ENCODE data around the gene HOXA9. TPM values are rescaled to one million over a fixed set of nuclear protein-coding genes. Genes with fewer than 3 reads are reported as not detected.

The HOXA9 gene
- total and polyA plus RNA-seq, 2 experiments from 2014 or later, result not detected

DNA sequence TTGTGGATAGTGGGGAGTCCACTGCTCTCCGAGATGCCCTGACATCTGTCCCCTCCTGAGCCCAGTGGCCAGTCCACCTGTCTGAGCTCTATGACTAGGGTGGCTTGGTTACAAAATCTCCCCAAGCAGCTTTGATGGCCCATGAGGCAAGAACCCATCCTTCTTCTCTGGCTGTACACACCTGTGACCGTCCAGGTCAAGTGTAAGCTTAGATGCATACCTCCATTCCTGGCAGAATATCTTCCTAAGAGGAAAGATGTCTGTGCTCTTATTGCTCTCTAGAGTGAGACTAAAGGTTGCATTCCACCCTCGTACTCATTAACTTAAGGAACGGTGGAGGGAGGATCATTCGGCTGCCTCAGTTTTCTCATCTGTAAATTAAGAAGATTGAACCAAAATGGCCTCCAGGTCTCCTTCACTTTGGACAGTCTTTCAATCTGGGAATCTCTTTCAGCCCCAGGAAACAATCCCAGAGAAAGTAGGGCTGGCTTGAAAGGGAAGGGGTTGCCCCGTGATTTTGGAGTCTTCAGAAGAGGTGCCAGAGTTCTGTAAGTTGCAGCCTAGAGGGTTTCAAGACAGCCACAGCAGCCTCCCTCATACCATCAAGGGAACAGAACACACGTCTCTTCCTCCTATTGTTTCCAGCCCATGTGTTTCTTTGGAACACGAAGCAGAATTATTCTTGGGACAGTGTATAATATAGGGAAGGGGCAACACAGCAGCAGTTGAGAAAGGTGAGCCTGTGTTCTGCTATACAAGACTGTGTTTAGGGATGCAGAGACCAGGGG is 40.2 kb downstream of the HOXA9 start:
- TF ChIP-seq, protein P1, sequence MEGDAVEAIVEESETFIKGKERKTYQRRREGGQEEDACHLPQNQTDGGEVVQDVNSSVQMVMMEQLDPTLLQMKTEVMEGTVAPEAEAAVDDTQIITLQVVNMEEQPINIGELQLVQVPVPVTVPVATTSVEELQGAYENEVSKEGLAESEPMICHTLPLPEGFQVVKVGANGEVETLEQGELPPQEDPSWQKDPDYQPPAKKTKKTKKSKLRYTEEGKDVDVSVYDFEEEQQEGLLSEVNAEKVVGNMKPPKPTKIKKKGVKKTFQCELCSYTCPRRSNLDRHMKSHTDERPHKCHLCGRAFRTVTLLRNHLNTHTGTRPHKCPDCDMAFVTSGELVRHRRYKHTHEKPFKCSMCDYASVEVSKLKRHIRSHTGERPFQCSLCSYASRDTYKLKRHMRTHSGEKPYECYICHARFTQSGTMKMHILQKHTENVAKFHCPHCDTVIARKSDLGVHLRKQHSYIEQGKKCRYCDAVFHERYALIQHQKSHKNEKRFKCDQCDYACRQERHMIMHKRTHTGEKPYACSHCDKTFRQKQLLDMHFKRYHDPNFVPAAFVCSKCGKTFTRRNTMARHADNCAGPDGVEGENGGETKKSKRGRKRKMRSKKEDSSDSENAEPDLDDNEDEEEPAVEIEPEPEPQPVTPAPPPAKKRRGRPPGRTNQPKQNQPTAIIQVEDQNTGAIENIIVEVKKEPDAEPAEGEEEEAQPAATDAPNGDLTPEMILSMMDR (IDR thresholded peaks at IDR 0.05; ENCODE audit: low read depth, low read length), result no peak
- H3K9me3 ChIP-seq (ENCODE audit: low read depth), result no peaks in the 10 kb centered on the region
- no peaks in the 10 kb centered on the region for H3K36me3 ChIP-seq
- DNase-seq (ENCODE audit: low read depth in 1 of 2, low spot score in 1 of 2), result no peak
- peaks cover 100% of the 10 kb centered on the region for H3K27me3 ChIP-seq
- no peak overlapping the region for H3K4me3 ChIP-seq
- H3K27ac ChIP-seq, result no peak overlapping the region
- H3K4me1 ChIP-seq (ENCODE audit: low read depth), result no peaks in the 10 kb centered on the region

DNA sequence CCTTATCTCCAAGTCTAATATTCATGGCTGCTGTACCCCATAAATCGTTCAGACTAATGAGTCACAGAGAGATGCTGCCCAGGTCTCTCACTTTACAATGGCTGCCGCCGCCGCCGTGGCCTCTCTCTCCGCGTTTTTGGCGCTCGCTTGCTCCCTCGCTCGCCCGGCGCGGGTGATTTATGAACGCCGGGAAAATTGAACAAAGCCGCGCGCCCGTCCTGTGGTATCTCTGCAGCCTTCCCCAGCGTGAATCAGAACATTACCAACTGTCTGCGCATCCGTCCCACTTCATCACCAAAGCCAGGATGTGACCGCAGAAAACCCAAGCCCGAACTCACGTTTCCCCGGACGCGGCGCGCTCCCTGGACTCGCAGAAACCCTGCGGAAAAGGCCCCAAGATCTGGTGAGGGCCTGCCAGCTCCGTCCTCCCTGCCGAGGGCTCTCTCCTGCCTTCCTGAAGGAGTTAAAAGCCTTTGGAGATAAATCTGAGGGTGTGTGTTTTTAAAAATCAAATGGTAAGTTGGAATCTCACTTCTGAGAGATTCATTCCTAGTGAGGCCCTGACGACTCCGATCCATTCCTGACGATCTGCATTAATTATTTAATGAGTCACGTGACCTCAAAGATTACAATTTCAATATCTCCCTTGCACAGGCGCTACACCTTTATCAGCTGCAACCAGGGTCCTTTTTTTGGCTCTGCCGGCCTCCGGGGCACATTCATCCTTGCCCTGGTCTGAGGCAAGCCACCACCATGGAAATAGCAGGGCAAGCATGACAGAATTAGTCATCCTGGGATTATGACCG is 41.0 kb downstream of the HOXA9 start:
- no peaks in the 10 kb centered on the region for H3K9me3 ChIP-seq (ENCODE audit: low read depth)
- no peaks in the 10 kb centered on the region for H3K36me3 ChIP-seq
- no peak overlapping the region for H3K4me3 ChIP-seq
- TF ChIP-seq, protein P1 (IDR thresholded peaks at IDR 0.05; ENCODE audit: low read depth, low read length), result no peak
- peaks cover 100% of the 10 kb centered on the region for H3K27me3 ChIP-seq
- no peaks in the 10 kb centered on the region for H3K4me1 ChIP-seq (ENCODE audit: low read depth)
- no peak for DNase-seq (ENCODE audit: low read depth in 1 of 2, low spot score in 1 of 2)
- no peak overlapping the region for H3K27ac ChIP-seq

DNA sequence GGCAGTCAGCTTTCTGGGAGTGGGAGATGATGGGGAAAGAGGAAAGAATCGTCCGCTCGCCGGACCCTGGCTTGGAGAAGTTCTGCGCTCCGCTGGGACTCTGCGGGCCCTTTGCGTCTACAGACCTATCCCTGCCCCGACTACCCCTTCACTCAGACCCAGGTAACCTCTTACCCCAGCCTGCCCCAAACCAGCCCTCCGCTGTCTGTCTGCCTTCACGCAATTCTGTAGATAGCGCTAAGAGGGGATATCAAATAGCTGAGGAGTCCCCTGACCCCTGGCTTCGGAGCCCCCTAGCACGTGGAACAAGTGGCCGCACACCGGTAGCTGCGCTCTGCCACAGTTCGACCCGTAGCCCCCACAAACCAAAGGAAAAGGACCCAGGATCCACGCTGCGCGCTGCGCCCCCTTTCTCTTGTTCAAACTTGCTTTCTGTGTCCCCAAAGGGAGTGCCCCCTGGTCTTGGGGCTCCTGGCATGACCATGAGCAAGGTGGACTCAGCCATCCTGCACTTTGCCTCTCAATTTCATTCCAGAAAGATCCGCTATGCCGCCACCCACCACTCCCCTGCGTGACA is 41.8 kb downstream of the HOXA9 start:
- Histone ChIP-seq H3K4me1 (ENCODE audit: low read depth) (no peaks in the 10 kb centered on the region), H3K27me3 (peaks cover 100% of the 10 kb centered on the region), H3K9me3 (ENCODE audit: low read depth) (no peaks in the 10 kb centered on the region), H3K4me3 (no peak overlapping the region), H3K36me3 (no peaks in the 10 kb centered on the region), H3K27ac (no peak overlapping the region)
- no peak for DNase-seq (ENCODE audit: low read depth in 1 of 2, low spot score in 1 of 2)
- TF ChIP-seq, protein P1 (IDR thresholded peaks at IDR 0.05; ENCODE audit: low read depth, low read length), result no peak

DNA sequence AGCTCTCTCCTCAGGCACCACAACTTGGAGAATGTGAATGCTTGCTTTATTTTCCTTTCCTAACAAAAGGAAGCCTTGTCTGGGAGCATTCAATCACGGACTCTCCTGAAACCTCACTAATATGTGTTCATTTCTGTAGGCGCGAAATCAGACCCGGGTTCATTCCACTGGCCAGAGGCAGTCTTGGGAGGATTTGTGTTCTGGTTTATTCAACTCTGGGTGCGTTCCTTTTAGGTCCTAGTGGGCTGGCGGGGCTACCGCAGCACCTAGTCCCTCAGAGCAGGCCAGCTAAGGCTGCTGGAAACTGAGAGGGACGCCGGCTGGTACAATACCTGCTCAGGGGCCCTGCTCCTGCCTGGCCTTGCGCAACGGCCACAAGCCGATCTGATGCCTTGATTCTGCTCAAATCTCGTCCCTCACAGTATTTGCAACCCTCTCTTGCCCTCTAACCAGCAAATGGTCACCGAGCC is 42.3 kb downstream of the HOXA9 start:
- H3K9me3 ChIP-seq (ENCODE audit: low read depth), result no peaks in the 10 kb centered on the region
- no peak for DNase-seq (ENCODE audit: low read depth in 1 of 2, low spot score in 1 of 2)
- H3K4me3 ChIP-seq, result no peak overlapping the region
- H3K36me3 ChIP-seq, result no peaks in the 10 kb centered on the region
- TF ChIP-seq, protein P1 (IDR thresholded peaks at IDR 0.05; ENCODE audit: low read depth, low read length), result no peak
- no peaks in the 10 kb centered on the region for H3K4me1 ChIP-seq (ENCODE audit: low read depth)
- H3K27ac ChIP-seq, result no peak overlapping the region
- H3K27me3 ChIP-seq, result peaks cover 100% of the 10 kb centered on the region

DNA sequence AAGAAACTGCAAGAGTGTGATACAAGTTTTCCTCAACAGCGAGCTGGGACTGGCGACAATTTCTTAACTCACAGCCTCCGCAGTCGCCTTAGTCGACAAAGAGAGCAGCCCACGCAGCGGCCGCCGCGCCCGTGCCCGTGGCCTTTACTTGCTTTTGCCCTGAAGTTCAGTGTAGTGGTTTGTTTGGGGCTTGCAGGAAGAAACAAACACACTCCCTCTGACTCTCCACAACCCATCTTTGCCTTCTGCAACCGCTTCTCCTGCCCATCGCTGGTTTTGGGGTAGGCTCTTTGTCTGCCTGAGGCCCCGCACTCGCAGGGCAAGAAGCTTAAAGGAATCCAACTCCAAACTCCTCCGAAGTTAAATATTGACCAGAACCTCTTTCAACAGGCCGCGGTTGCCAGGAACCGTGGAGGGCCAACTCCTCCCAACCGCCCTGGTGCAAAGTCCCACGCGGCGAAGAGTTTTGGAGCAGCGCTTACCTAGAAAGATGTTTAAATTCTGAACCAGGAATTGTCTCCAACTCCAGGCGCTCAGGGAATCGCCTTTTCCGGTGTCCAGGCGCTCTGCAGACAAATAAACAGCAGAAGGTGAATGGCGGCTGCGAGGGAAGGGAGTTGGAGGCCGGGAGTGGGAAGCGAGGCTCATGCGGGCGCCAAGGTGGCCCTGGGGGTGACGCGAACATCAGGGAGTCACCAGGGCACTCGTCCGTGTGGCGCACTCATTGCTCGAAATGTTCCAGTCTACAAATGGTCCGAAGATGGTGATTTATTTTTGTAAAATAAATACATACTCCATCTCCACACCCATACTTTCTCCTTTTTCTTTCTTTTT is 43.0 kb downstream of the HOXA9 start:
- Histone ChIP-seq H3K9me3 (ENCODE audit: low read depth) (no peaks in the 10 kb centered on the region), H3K4me3 (no peak overlapping the region), H3K27ac (no peak overlapping the region), H3K4me1 (ENCODE audit: low read depth) (no peaks in the 10 kb centered on the region), H3K36me3 (no peaks in the 10 kb centered on the region), H3K27me3 (peaks cover 100% of the 10 kb centered on the region)
- DNase-seq (ENCODE audit: low read depth in 1 of 2, low spot score in 1 of 2), result no peak
- TF ChIP-seq, protein P1 (IDR thresholded peaks at IDR 0.05; ENCODE audit: low read depth, low read length), result no peak
